Measurements from ENCODE around the gene EVL. TPM values are rescaled to one million over a fixed set of nuclear protein-coding genes. Genes with fewer than 3 reads are reported as not detected.

Gene EVL
- total RNA-seq, 4 donors from 2014 or later, result 42.6 to 94.6 (median 59.8) TPM

- Histone ChIP-seq H3K27me3 (no peaks in the 10 kb centered on the region), H3K27ac (peak overlapping the region in 3 of 4 donors; percentile 54 to 79 (median 63)), H3K4me3 (peak overlapping the region in 1 of 4 donors; percentile 1), H3K9me3 (no peaks in the 10 kb centered on the region), H3K36me3 (no peaks in the 10 kb centered on the region), H3K4me1 (peaks cover 0 to 47% (median 16%) of the 10 kb centered on the region in 4 donors)
- 91 to 94% methylated on average over 9 of the region's 9 CpGs for WGBS, 2 donors
- no peak for TF ChIP-seq POLR2A (IDR thresholded peaks at IDR 0.05)
- DNase-seq (ENCODE audit: low spot score in 2 of 2), result no peak
These were observed 4.1 kb downstream of the EVL start for GRCh38 chr14:100069161-100069800.

- Histone ChIP-seq H3K4me3 (no peak overlapping the region), H3K9me3 (no peaks in the 10 kb centered on the region), H3K4me1 (peaks cover 0 to 43% (median 21%) of the 10 kb centered on the region in 4 donors), H3K27ac (peak overlapping the region in 1 of 4 donors; percentile 36), H3K36me3 (no peaks in the 10 kb centered on the region), H3K27me3 (no peaks in the 10 kb centered on the region)
- TF ChIP-seq CTCF (IDR thresholded peaks at IDR 0.05), result no peak
- TF ChIP-seq EP300 (IDR thresholded peaks at IDR 0.05), result no peak
- TF ChIP-seq POLR2A (IDR thresholded peaks at IDR 0.05), result no peak
- DNase-seq (ENCODE audit: low spot score in 2 of 2), result no peak
- 93 to 94% methylated on average over 11 of the region's 11 CpGs for whole genome bisulfite sequencing, 2 donors
These were observed 5.1 kb downstream of the EVL start for GRCh38 chr14:100070310-100070709.

GRCh38 chr14:100071545-100071944, 6.3 kb downstream of the EVL start:
- DNase-seq (ENCODE audit: low spot score in 2 of 2), result no peak
- TF ChIP-seq CTCF (IDR thresholded peaks at IDR 0.05) (no peak), EP300 (IDR thresholded peaks at IDR 0.05) (no peak)
- Histone ChIP-seq H3K27me3 (no peaks in the 10 kb centered on the region), H3K4me3 (no peak overlapping the region), H3K9me3 (no peaks in the 10 kb centered on the region), H3K4me1 (peaks cover 0 to 41% (median 29%) of the 10 kb centered on the region in 4 donors), H3K36me3 (no peaks in the 10 kb centered on the region), H3K27ac (no peak overlapping the region)
- WGBS, 2 donors, result 84 to 86% methylated on average over 3 of the region's 3 CpGs

GRCh38 chr14:100072783-100073346, 7.6 kb downstream of the EVL start:
- Histone ChIP-seq H3K4me3 (no peak overlapping the region), H3K9me3 (no peaks in the 10 kb centered on the region), H3K27me3 (no peaks in the 10 kb centered on the region), H3K27ac (peak overlapping the region in 2 of 4 donors; percentile 1 to 6), H3K4me1 (peaks cover 0 to 41% (median 24%) of the 10 kb centered on the region in 4 donors), H3K36me3 (no peaks in the 10 kb centered on the region)
- no peak for DNase-seq (ENCODE audit: low spot score in 2 of 2)
- WGBS, 2 donors, result 62 to 69% methylated on average over 14 of the region's 14 CpGs
- TF ChIP-seq POLR2A (IDR thresholded peaks at IDR 0.05) (no peak), CTCF (IDR thresholded peaks at IDR 0.05) (peak in 1 of 5 experiments; percentile 22)

GRCh38 chr14:100073576-100074430, 8.6 kb downstream of the EVL start:
- Histone ChIP-seq H3K4me1 (peaks cover 0 to 46% (median 29%) of the 10 kb centered on the region in 4 donors), H3K4me3 (no peak overlapping the region), H3K27me3 (no peaks in the 10 kb centered on the region), H3K9me3 (no peaks in the 10 kb centered on the region), H3K27ac (peak overlapping the region in 3 of 4 donors; percentile 6 to 43 (median 15)), H3K36me3 (no peaks in the 10 kb centered on the region)
- WGBS, 2 donors, result 58 to 59% methylated on average over 14 of the region's 14 CpGs
- TF ChIP-seq EP300 (IDR thresholded peaks at IDR 0.05) (no peak), POLR2A (IDR thresholded peaks at IDR 0.05) (no peak), CTCF (IDR thresholded peaks at IDR 0.05) (no peak)
- no peak for DNase-seq (ENCODE audit: low spot score in 2 of 2)
